HUES6 (cell line): ENCODE measurements around the gene DHH.

Experiments used
- H3K27ac ChIP-seq: 2 replicates; pipeline ENCODE4 v1.7.0; 2013; ENCODE audit warnings: low read depth, mild to moderate bottlenecking, low read length, inconsistent platforms
- H3K27me3 ChIP-seq: 2 replicates; pipeline ENCODE4 v1.6.1; 2013; ENCODE audit warnings: low read length; ENCODE audit not compliant: control insufficient read depth, insufficient read depth
- H3K36me3 ChIP-seq: 2 replicates; pipeline ENCODE4 v1.6.1; 2013; ENCODE audit warnings: low read length; ENCODE audit not compliant: control insufficient read depth, insufficient read depth
- H3K4me1 ChIP-seq: 2 replicates; pipeline ENCODE4 v1.6.1; 2013; ENCODE audit warnings: low read length; ENCODE audit not compliant: control insufficient read depth, insufficient read depth
- H3K4me3 ChIP-seq: 2 replicates; pipeline ENCODE4 v1.5.1; 2013; ENCODE audit warnings: low read depth, low read length
- H3K9ac ChIP-seq: one replicate; pipeline ENCODE4 v1.6.1; 2013; ENCODE audit warnings: mild to moderate bottlenecking, low read length
- H3K9me3 ChIP-seq: 2 replicates; pipeline ENCODE4 v1.6.1; 2013; ENCODE audit warnings: low read depth, low read length; ENCODE audit not compliant: control insufficient read depth, insufficient read depth

The DHH gene

DNA sequence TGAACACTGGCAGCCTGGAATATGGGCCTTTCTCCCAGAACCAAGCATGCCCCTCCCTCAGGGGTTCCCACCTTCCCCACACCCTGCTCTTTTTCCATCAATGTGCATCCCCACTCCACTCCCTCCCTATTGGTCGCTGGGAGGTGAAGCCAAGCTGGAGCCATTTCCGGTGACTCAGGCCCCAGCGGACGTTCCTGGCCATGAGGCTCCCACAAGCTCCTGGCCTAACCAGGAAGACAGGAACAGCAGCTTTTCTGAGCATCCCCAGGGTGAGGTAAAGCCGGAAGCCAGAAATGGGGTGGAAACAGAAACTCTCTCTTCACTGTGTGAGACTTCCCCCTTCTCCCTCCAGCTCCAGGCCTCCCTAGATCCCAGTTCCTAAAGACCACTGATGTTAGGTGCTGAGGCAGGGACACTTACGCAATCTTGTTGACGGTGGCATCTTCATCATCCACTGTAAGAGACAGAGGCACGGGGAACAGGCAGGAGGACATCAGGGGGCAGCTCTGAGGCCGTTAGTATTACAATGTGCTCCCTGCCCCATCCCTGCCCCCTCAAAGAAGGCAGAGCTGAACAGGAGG is 11.0 kb upstream of the DHH start:
- no peak overlapping the region for H3K27ac ChIP-seq
- peaks cover 65% of the 10 kb centered on the region for H3K36me3 ChIP-seq
- no peak overlapping the region for H3K4me3 ChIP-seq
- no peaks in the 10 kb centered on the region for H3K27me3 ChIP-seq
- peaks cover 15% of the 10 kb centered on the region for H3K4me1 ChIP-seq
- H3K9me3 ChIP-seq = no peaks in the 10 kb centered on the region
- no peak overlapping the region for H3K9ac ChIP-seq

DNA sequence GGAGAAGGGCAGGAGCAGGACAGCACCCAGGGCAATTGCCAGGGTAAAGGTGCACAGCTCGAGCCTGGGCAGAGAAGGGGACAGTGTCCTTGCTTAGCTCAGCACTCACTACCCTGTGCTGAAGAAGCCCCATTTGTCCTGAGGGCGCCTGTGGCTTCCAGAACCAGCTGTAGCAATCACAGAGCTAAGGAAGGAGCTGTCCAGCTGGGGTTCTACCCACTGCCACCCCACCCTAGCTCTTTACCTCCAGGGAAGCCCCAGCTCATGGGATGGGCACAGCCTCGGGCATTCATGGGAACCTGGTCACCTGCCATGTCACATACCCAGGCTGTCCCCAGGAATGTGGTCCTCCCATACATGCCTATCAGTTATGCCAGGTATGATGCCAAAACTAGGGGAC is 10.2 kb upstream of the DHH start:
- Histone ChIP-seq H3K9me3 (no peaks in the 10 kb centered on the region), H3K27ac (no peak overlapping the region), H3K9ac (no peak overlapping the region), H3K27me3 (no peaks in the 10 kb centered on the region), H3K4me1 (peaks cover 15% of the 10 kb centered on the region), H3K36me3 (peaks cover 73% of the 10 kb centered on the region), H3K4me3 (no peak overlapping the region)

DNA sequence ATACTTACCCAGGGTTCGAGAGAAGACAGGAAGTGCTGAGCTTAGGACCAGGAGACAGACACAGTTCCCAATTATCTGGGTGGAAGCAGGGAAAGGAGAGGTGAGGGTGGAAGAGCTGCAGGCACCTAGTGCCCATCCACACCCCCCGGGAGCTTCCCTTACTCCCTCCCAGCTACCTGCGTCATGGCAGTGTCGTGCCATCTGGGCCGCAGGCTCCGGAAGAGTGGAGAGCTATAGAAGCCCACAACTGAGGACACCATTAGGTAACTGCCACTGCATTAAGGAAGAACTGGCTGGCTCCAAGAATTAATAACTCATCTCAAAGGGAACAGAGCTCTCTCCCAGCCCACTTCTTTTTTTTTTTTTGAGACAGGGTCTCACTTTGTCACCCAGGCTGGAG is 5.8 kb upstream of the DHH start:
- Histone ChIP-seq H3K4me1 (no peaks in the 10 kb centered on the region), H3K27me3 (peaks cover 6% of the 10 kb centered on the region), H3K27ac (no peak overlapping the region), H3K9ac (no peak overlapping the region), H3K9me3 (no peaks in the 10 kb centered on the region), H3K36me3 (peaks cover 74% of the 10 kb centered on the region), H3K4me3 (no peak overlapping the region)

GRCh38 chr12:49098703-49099102 is 4.1 kb upstream of the DHH start:
- Histone ChIP-seq H3K27me3 (peaks cover 23% of the 10 kb centered on the region), H3K36me3 (peaks cover 57% of the 10 kb centered on the region), H3K4me1 (peaks cover 5% of the 10 kb centered on the region), H3K9ac (no peak overlapping the region), H3K9me3 (no peaks in the 10 kb centered on the region), H3K4me3 (no peak overlapping the region), H3K27ac (no peak overlapping the region)

GRCh38 chr12:49098035-49098451 is 3.4 kb upstream of the DHH start:
- peaks cover 51% of the 10 kb centered on the region for H3K36me3 ChIP-seq
- no peak overlapping the region for H3K27ac ChIP-seq
- H3K27me3 ChIP-seq = peaks cover 29% of the 10 kb centered on the region
- H3K9ac ChIP-seq = no peak overlapping the region
- H3K4me3 ChIP-seq = no peak overlapping the region
- H3K4me1 ChIP-seq = peaks cover 8% of the 10 kb centered on the region
- H3K9me3 ChIP-seq = no peaks in the 10 kb centered on the region

GRCh38 chr12:49097381-49097780 is 2.8 kb upstream of the DHH start:
- H3K4me3 ChIP-seq = no peak overlapping the region
- H3K9me3 ChIP-seq = no peaks in the 10 kb centered on the region
- peaks cover 44% of the 10 kb centered on the region for H3K36me3 ChIP-seq
- H3K9ac ChIP-seq = no peak overlapping the region
- H3K27ac ChIP-seq = no peak overlapping the region
- H3K27me3 ChIP-seq = peaks cover 36% of the 10 kb centered on the region
- H3K4me1 ChIP-seq = peaks cover 12% of the 10 kb centered on the region

DNA sequence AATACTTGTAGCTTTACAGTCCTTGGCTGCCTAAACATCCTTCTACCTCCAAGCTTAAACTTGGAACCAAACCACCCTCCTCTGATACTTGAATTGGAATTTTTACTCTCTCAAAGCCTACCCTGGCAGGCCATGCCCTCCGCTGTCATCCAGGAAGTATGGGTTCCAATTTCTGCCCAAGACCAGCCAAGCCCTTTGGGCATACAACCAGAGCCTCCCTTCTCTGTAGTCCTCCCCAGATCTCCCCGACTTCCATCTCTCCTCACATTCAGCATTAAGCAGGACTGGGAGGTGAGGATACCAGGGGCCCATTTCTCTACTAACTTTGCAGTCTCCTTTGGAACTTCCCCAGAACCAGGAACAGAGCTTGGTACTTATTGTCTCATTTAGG is 369 bp upstream of the DHH start:
- peaks cover 23% of the 10 kb centered on the region for H3K4me1 ChIP-seq
- no peaks in the 10 kb centered on the region for H3K9me3 ChIP-seq
- no peak overlapping the region for H3K27ac ChIP-seq
- peaks cover 20% of the 10 kb centered on the region for H3K36me3 ChIP-seq
- H3K27me3 ChIP-seq = peaks cover 60% of the 10 kb centered on the region
- H3K9ac ChIP-seq = no peak overlapping the region
- H3K4me3 ChIP-seq = no peak overlapping the region

DNA sequence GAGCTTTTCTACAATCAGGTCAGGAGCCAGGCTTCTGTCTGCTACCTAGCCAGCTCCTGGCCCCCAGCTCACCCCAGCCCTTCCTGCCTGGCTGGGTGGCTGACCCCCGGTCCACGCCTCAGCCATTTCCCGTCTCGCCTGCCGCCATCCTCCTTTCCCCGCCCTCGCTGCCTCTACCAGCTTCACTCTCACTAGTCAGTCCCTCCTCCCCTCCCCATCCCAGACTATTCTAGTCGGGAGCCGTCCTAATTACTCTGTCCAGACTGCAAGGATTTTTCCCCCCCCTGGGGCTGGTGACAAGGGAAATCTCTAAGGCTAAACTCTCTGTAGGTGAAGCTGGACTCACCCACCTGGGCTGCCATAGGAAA is 825 bp downstream of the DHH start:
- H3K4me1 ChIP-seq = peaks cover 27% of the 10 kb centered on the region
- H3K9me3 ChIP-seq = no peaks in the 10 kb centered on the region
- H3K4me3 ChIP-seq = peak overlapping the region; percentile 55
- H3K27me3 ChIP-seq = peaks cover 72% of the 10 kb centered on the region
- no peak overlapping the region for H3K9ac ChIP-seq
- H3K27ac ChIP-seq = no peak overlapping the region
- H3K36me3 ChIP-seq = peaks cover 15% of the 10 kb centered on the region

- peaks cover 15% of the 10 kb centered on the region for H3K36me3 ChIP-seq
- H3K4me1 ChIP-seq = peaks cover 34% of the 10 kb centered on the region
- H3K27ac ChIP-seq = no peak overlapping the region
- H3K27me3 ChIP-seq = peaks cover 80% of the 10 kb centered on the region
- H3K4me3 ChIP-seq = no peak overlapping the region
- no peak overlapping the region for H3K9ac ChIP-seq
- H3K9me3 ChIP-seq = no peaks in the 10 kb centered on the region
These were observed 1.7 kb downstream of the DHH start for GRCh38 chr12:49092816-49093406.

DNA sequence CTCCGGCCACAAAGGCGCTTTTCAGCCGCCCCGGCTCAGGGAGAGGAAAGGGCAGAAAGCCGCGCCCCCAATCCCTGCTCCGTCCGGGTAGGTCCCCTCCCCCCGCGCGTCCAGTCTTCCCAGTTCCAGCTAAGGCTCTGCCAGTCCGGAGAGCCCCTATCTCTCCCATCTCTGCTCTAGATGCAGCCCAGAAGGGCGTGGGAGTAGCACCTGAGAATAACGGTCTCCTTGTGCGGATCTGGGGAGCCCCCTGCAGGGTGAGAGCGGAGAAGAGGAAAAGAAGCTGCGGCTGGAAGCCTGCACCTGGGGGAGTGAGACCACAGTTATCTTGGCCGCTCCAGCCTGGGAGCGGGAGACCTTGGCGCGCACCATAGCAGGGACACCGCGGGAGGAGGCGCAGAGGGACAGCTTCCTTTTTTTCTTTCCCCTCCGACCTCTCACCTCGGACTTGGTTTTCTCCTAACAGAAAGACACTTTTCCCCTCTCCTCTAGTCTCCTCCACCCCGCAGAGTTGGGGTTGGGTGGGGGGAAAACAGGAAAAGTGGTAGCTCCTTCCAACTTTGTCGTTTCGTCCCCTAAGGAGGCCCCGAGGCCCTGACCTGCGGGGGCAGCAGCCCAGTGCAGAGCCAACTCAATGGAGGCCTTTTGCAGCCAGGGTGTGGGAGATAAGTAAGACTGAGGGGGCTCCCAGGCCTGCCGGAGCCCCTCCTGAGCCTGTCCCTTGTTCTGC is 2.4 kb downstream of the DHH start:
- peaks cover 87% of the 10 kb centered on the region for H3K27me3 ChIP-seq
- peak overlapping the region; percentile 39 for H3K4me3 ChIP-seq
- H3K9ac ChIP-seq = no peak overlapping the region
- H3K27ac ChIP-seq = no peak overlapping the region
- H3K36me3 ChIP-seq = peaks cover 9% of the 10 kb centered on the region
- no peaks in the 10 kb centered on the region for H3K9me3 ChIP-seq
- H3K4me1 ChIP-seq = peaks cover 34% of the 10 kb centered on the region

DNA sequence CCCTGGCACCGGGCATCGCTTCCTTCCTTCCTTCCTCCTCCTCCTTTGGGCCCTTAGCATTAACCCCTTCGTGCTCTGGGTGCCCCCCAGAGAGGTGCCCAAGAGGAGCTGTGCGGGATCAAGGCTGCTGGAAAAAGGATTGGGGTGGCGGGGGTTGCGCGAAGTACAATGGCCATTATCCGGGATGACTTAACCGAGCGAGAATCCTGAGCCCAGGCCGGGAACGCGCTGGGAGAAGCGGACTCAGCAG is 2.8 kb downstream of the DHH start:
- peak overlapping the region; percentile 39 for H3K4me3 ChIP-seq
- H3K9me3 ChIP-seq = no peaks in the 10 kb centered on the region
- no peak overlapping the region for H3K27ac ChIP-seq
- 0 out of 2 replicates have a peak, but pooled peaks cover 4% of the 10 kb centered on the region for H3K36me3 ChIP-seq
- H3K27me3 ChIP-seq = peaks cover 92% of the 10 kb centered on the region
- H3K9ac ChIP-seq = no peak overlapping the region
- H3K4me1 ChIP-seq = peaks cover 34% of the 10 kb centered on the region
